Measurements from ENCODE around the gene BEST1. TPM values are rescaled to one million over a fixed set of nuclear protein-coding genes. Genes with fewer than 3 reads are reported as not detected.

BEST1 gene
- total and polyA plus RNA-seq, 2 of the 13 experiments (the other 11 are each of a cell fraction or from before 2014, with no cell fraction given), result 0.09 to 0.65 TPM

- TF ChIP-seq ZNF253 (CRISPR knock-in tag; IDR thresholded peaks at IDR 0.05; ENCODE audit: borderline replicate concordance) (no peak), NR0B2 (CRISPR knock-in tag; IDR thresholded peaks at IDR 0.05) (no peak), ELF3 (CRISPR knock-in tag; IDR thresholded peaks at IDR 0.05) (no peak), ZNF460 (CRISPR knock-in tag; IDR thresholded peaks at IDR 0.05; ENCODE audit: borderline replicate concordance) (no peak), ZNF547 (CRISPR knock-in tag; IDR thresholded peaks at IDR 0.05) (no peak), MLLT10 (CRISPR knock-in tag; IDR thresholded peaks at IDR 0.05) (no peak), ZNF737 (CRISPR knock-in tag; IDR thresholded peaks at IDR 0.05; ENCODE audit: borderline replicate concordance) (no peak), TRIM22 (IDR thresholded peaks at IDR 0.05) (no peak), ZSCAN20 (CRISPR knock-in tag; IDR thresholded peaks at IDR 0.05; ENCODE audit: borderline replicate concordance) (no peak), AHR (CRISPR knock-in tag; IDR thresholded peaks at IDR 0.05) (no peak), ZNF234 (CRISPR knock-in tag; conservative IDR thresholded peaks at IDR 0.05) (no peak)
- H3K27ac ChIP-seq (ENCODE audit: extremely low read length, insufficient read depth, low read length), result no peak overlapping the region
- DNase-seq (ENCODE audit: low spot score) (no peak), ATAC-seq (no peak), FAIRE-seq (no peak)
- H3K36me3 ChIP-seq (replicated peaks in 1 of 2; ENCODE audit: control insufficient read depth in 1 of 2, insufficient read depth in 2 of 2, low read length in 2 of 2), result no peaks in the 10 kb centered on the region
- H3K9me3 ChIP-seq (ENCODE audit: low read length), result no peaks in the 10 kb centered on the region
- H4K20me1 ChIP-seq (ENCODE audit: insufficient read depth, low read length), result no peaks in the 10 kb centered on the region
- CTCF ChIA-PET (ENCODE audit: low intra/inter-chr PET ratio, low total read pairs), result interaction anchor here (0.9 kb wide), 1 partner anchor 12 kb away, joined by 4 read pairs; no protein-coding TSS in a partner anchor
- POLR2A ChIA-PET, result interaction anchor here (1.0 to 1.1 kb wide), 2 partner anchors 12 to 38 kb away, joined by 3 to 8 read pairs; no protein-coding TSS in a partner anchor
- peaks cover 22% of the 10 kb centered on the region for H3K4me1 ChIP-seq (ENCODE audit: insufficient read depth, low read length)
- WGBS (ENCODE audit: low lambda C conversion rate), result 8% methylated on average over 2 of the region's 7 CpGs
- no peak overlapping the region for H2AFZ ChIP-seq (ENCODE audit: low read length)
- H3K4me2 ChIP-seq (ENCODE audit: low read depth, low read length), result no peak overlapping the region
- H3K9ac ChIP-seq (ENCODE audit: insufficient read depth, low read depth, low read length), result no peak overlapping the region
- BruUV-seq (replicated peaks), result no TSS peak
- in situ Hi-C loops (cut with HindIII; ENCODE audit: extremely low pct_ligation_motif_present, low pct_unique_long_range_greater_than_20kb), result no loop called here
- no peaks in the 10 kb centered on the region for H3K79me2 ChIP-seq (ENCODE audit: insufficient read depth, low read length)
- no peak overlapping the region for H3K4me3 ChIP-seq (replicated peaks in 1 of 3; ENCODE audit: insufficient read depth in 1 of 3, low read depth in 2 of 3, low read length in 3 of 3)
- intact Hi-C loops (cut with micrococcal nuclease; ENCODE audit: unreplicated experiment), result no loop called here
- peaks cover 1 to 9% of the 10 kb centered on the region in 2 experiments; a peak in 2 of 5 replicates for H3K27me3 ChIP-seq (ENCODE audit: control insufficient read depth in 1 of 2, insufficient read depth in 2 of 2, low read length in 2 of 2)
These were observed 38.9 kb upstream of the BEST1 start for GRCh38 chr11:61911128-61911700.
